PFSK-1 (cell line): ENCODE measurements around the gene ELMO1.

Source experiments
- FOXP2 ChIP-seq: optimal IDR thresholded peaks from 2 replicates; pipeline ENCODE3; 2011; ENCODE audit warnings: borderline replicate concordance, control low read depth, inconsistent platforms; ENCODE audit not compliant: insufficient read depth; ENCODE audit errors: extremely low read length, extremely low read depth
- POLR2AphosphoS5 ChIP-seq: IDR thresholded peaks from 2 replicates; pipeline ENCODE4 v1.6.1; 2012; ENCODE audit warnings: low read depth, mild to moderate bottlenecking, control low read depth, low read length, moderate library complexity
- REST ChIP-seq, 2 experiments: IDR thresholded peaks; 2 replicates each; pipeline versions ENCODE4 v1.6.1 to v1.8.0; 2011 to 2012; ENCODE audit warnings: low read depth in 2 of 2, low read length in 2 of 2, control low read depth in 1 of 2, inconsistent platforms in 1 of 2, mild to moderate bottlenecking in 1 of 2, moderate library complexity in 1 of 2; ENCODE audit not compliant: insufficient read depth in 1 of 2
- SIN3A ChIP-seq: IDR thresholded peaks from 2 replicates; pipeline ENCODE4 v1.6.1; 2012; ENCODE audit warnings: mild to moderate bottlenecking, low read length, moderate library complexity, borderline replicate concordance; ENCODE audit not compliant: insufficient read depth
- TAF1 ChIP-seq: IDR thresholded peaks from 2 replicates; pipeline ENCODE4 v1.6.1; 2012; ENCODE audit warnings: low read length, control low read depth, borderline replicate concordance; ENCODE audit not compliant: insufficient read depth

The ELMO1 gene

GRCh38 chr7:37193087-37193774 is 255.4 kb downstream of the ELMO1 start:
- TF ChIP-seq REST (IDR thresholded peaks at IDR 0.05; ENCODE audit: insufficient read depth in 1 of 2, low read depth in 2 of 2, low read length in 2 of 2) (no peak), POLR2AphosphoS5 (no peak), SIN3A (no peak), TAF1 (no peak), FOXP2 (no peak)

- no peak for TF ChIP-seq FOXP2
- no peak for TF ChIP-seq TAF1
- TF ChIP-seq POLR2AphosphoS5, result no peak
- no peak for TF ChIP-seq REST (IDR thresholded peaks at IDR 0.05; ENCODE audit: insufficient read depth in 1 of 2, low read depth in 2 of 2, low read length in 2 of 2)
- no peak for TF ChIP-seq SIN3A
Observed at GRCh38 chr7:37191797-37192196, 256.9 kb downstream of the ELMO1 start.

GRCh38 chr7:37187179-37187578 is 261.5 kb downstream of the ELMO1 start:
- TF ChIP-seq FOXP2 (no peak), POLR2AphosphoS5 (no peak), REST (IDR thresholded peaks at IDR 0.05; ENCODE audit: insufficient read depth in 1 of 2, low read depth in 2 of 2, low read length in 2 of 2) (no peak), TAF1 (no peak), SIN3A (no peak)

GRCh38 chr7:37186753-37187152 is 261.9 kb downstream of the ELMO1 start:
- TF ChIP-seq POLR2AphosphoS5 (no peak), TAF1 (no peak), REST (IDR thresholded peaks at IDR 0.05; ENCODE audit: insufficient read depth in 1 of 2, low read depth in 2 of 2, low read length in 2 of 2) (no peak), FOXP2 (no peak), SIN3A (no peak)

GRCh38 chr7:37181550-37181932 is 267.1 kb downstream of the ELMO1 start:
- TF ChIP-seq SIN3A (no peak), POLR2AphosphoS5 (no peak), REST (IDR thresholded peaks at IDR 0.05; ENCODE audit: insufficient read depth in 1 of 2, low read depth in 2 of 2, low read length in 2 of 2) (no peak), FOXP2 (no peak), TAF1 (no peak)
